Right renal cortex interstitium (tissue), 3 donors: ENCODE results near the gene TMEM150B. TPM values are rescaled to one million over a fixed set of nuclear protein-coding genes. Genes with fewer than 3 reads are reported as not detected.

Experiments used
- DNase-seq, 3 donors: peaks; one replicate each; pipeline ENCODE4 v3.0.0-alpha.2; 2013; ENCODE audit warnings: low read depth in 3 of 3, low spot score in 2 of 3
- polyA plus RNA-seq, 3 donors: library from polyadenylated mRNA; unstranded; fragments of 120-200 nt; gene quantifications; one replicate each; pipeline ENCODE4 v1.2.1, GENCODE V29; 2013; ENCODE audit not compliant: insufficient read length in 3 of 3

Gene TMEM150B
- polyA plus RNA-seq, 3 donors = 0.83 to 1.6 (median 1.1) TPM

DNA sequence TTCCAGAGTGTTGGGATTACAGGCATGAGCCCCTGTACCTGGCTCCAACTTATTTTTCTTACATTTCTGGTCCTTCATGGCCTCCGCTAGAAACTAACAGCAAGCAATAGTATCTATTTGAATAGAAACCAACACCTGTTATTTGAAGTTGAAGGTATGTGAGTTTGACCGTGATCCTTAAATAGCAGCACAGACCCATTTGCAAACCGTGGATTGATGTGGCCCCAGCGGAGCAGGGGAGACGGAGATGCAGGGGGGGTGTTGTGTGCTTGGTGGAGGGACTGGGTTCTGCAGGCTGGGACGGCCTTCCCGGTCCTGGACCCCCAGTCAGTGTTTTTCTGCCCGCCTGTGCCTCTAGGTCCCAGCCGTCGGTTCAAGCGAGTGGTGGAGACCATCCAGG is 16.9 kb downstream of the TMEM150B start:
- no peak for DNase-seq

- no peak for DNase-seq
These were observed 18.4 kb downstream of the TMEM150B start for GRCh38 chr19:55306712-55307111.

DNA sequence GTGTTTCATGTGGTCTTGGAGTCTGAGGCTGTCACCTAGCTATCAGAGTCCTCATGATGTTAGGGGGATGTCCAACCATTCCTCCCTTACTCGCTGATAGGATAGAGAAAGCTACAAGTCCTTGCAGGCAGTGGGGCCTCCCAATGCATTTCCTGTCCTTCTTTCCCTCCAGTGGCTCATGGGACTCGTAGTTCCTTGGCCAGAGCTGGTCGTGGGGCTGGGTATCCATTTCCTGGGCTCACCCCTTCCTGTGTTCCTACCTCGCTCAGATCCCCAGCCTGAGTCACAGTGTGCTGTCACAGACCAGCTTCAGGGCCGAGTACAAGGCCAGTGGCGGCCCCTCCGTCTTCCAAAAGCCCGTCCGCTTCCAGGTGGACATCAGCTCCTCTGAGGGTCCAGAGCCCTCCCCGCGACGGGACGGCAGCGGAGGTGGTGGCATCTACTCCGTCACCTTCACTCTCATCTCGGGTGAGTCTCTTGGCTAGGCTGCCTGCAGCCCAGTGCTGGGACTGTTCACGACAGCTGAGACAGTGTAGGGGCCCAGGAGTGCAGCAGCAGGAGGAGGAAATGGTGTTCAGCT is 19.1 kb downstream of the TMEM150B start:
- no peak for DNase-seq

GRCh38 chr19:55305491-55305890 is 19.6 kb downstream of the TMEM150B start:
- no peak for DNase-seq

GRCh38 chr19:55304980-55305379 is 20.2 kb downstream of the TMEM150B start:
- no peak for DNase-seq

GRCh38 chr19:55304279-55304978 is 20.7 kb downstream of the TMEM150B start:
- DNase-seq = no peak

DNA sequence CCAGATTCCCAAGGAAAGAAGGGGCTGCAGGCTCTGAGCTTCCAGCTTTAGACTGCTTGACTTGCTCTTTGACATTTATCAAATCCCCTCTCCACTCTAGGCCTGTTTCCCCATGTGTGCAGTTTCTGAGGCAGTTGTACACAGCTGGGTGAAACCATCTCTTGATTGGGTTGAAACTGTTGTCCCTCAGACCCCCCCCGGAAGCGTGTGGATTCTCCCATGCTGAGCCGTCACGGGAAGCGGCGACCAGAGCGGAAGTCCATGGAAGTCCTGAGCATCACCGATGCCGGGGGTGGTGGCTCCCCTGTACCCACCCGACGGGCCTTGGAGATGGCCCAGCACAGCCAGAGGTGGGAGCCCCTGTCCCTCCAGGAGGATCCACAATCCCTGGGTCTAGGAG is 21.7 kb downstream of the TMEM150B start:
- DNase-seq = no peak

DNA sequence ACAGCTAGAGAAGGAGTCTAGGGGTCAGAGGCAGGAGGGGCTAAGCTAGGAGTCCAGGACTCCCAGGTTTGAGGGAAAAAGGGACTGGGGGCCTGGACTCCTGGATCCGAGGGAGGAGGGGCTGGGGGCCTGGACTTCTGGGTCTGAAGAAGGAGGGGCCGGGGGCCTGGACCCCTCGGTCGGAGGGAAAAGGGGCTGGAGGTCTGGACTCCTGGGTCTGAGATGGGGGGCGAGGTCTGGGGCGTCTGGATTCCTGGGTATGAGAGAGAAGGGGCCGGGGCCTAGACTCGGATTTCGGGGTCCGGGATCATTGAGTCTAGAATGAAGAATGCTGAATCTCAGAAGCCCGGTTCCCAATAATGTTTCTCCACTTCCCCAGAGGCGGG is 22.8 kb downstream of the TMEM150B start:
- DNase-seq = no peak

DNA sequence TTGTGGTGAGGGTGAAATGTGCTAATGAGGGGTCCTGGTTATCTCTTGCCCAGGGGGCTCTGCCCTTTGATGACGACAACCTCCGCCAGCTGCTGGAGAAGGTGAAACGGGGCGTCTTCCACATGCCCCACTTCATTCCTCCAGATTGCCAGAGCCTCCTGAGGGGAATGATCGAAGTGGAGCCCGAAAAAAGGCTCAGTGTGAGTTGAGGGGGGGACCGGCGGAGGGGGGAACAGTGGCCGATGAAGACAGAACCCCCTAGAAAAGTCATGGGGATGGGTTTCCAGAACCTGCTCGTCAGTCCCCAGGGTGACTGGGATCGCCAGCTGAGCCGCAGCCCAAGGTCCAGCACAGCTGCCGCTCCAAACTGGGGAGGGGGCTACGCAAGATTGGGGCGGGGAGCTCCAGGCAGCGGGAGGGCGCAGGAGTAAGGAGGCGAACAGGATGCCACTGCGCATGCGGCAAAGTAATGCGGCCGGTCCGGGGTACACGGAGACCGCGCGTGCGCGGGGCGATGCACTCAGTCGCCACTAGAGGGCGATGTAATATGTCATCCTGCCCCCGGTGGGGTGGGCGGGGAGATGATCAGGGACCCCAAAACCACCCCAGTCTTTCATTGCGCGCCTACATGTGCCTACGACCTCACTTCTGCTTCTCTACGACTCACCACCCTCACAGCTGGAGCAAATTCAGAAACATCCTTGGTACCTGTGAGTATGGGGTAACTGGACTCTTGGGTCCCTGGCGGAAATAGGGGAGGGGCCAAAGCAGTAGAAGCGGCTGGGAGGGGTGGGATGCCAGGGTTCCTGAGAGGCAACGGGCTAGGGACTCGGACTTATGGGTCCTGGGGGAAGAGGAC is 23.5 kb downstream of the TMEM150B start:
- peak in 1 of 3 donors; percentile 70 for DNase-seq

DNA sequence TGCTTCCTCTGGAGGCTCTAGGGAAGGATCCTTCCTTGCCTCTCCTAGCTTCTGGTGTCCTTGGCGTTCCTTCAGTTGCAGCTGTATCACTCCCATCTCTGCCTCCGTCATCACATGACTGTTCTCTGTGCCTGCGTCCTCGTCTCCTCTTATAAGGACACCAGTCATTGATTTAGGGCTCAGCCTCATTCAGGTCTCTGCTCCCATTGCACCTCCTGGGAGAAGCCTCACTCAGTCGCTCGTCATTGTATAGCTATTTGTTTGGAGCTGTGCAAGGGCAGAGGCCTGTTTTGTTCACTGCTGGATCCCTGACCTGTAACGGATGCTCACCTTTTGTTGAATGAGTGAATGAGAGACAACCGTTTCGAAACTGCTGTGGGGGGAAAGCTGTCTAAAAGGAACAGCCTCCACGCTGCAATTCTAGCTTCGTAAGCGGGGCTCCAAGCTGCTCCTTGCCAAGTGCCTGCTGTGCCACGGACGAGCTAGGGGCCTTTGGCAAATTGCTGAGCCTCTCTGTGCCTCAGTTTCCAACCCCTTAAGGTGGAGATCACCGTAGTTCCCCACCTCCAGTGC is 24.2 kb downstream of the TMEM150B start:
- DNase-seq = no peak

GRCh38 chr19:55299991-55300390 is 25.1 kb downstream of the TMEM150B start:
- DNase-seq = no peak

GRCh38 chr19:55297267-55297666 is 27.9 kb downstream of the TMEM150B start:
- DNase-seq = no peak

DNA sequence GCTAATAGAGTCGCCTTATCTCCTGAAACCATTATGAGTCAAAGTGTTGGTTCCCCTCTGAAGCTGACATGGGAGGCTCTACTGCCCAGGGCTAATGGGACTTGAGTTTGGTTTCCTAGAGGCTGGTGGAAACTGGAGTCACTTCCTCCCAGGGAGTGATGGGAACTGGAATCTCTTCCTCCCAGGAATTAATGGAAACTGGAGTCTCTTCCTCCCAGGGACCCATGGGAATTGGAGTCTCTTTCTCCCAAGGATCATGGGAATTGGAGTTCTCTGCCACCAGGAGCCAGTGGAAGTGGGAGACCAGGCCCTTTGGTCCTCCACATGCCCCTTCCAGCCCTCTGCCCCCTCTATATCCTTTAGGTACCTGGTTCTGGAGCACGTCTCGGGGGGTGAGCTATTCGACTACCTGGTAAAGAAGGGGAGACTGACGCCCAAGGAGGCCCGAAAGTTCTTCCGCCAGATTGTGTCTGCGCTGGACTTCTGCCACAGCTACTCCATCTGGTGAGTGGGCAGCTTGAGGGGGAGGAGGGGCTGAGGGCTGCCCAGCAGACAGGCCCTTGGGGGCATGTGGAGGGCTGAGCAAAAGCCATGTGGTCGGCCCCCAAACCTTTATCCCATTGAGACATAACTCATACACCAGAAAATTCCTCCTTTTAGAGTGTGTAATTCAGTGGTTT is 35.9 kb downstream of the TMEM150B start:
- DNase-seq = no peak

- no peak for DNase-seq
These were observed 37.6 kb downstream of the TMEM150B start for GRCh38 chr19:55287361-55288079.

- no peak for DNase-seq
These were observed 39.8 kb downstream of the TMEM150B start for GRCh38 chr19:55285229-55285890.

DNA sequence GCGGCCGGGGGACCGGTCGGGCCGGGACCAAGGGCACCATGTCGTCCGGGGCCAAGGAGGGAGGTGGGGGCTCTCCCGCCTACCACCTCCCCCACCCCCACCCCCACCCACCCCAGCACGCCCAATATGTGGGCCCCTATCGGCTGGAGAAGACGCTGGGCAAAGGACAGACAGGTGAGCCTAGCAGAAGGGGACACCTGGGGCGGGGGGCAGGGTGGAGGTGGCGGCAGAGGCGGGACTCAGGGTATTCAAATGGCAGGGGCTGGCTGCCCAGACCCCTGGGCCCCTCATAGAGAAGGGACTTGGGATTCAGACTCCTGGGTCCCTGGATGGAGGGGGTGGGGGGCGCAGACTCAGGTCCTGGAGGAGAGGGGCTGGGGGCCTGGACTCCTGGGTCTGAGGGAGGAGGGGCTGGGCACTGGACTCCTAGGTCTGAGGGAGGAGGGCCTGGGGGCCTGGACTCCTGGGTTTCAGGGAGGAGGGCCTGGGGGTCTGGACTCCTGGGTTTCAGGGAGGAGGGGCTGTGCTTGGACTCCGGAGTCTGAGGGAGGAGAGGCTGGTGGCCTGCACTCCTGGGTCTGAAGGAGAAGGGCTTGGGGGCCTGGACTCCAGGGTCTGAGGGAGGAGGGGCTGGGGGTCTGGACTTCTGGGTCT is 40.6 kb downstream of the TMEM150B start:
- no peak for DNase-seq

DNA sequence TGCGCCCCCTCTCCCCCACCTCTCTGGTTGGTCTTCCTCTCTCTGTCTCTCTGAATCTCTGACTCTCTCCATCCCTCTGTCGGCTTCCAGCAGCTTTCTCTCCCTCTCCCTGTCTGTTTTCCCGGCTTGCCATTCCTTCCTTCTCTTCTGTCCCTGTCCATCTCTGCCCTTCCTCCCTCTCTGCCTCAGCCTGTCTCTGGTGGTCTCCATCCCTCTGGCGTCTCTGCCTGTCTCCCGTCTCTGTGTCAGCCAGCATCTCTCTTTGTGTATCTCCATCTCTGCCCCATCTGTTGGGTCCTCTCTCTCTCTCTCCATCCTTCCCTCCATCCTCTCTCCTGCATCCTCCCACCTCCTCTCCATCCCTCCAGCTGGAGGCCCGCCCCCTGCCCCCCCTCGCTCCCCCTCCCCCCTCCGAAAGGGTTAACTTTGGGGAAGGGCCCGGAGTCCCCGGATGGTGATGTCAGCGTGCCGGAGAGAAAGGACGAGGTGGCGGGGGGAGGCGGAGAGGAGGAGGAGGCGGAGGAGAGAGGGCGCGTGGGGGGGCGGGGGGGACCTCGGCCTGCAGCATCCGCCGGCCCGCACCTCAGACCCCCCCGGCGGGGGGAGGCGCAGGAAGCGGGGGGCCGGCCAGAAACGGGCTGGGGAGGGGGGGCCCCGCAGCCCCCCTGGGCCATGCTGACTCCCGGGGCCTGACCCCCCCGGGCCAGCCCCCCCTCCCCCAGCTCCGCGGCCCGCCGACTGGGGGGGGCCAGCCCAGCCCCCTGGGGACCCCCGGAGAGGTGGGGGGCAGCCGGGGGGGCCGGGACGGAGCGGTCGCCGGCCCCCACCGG is 41.4 kb downstream of the TMEM150B start, which contains the start of gene BRSK1:
Gene BRSK1, plus strand, starts transcription at position 450 of the 830 bp plus-strand sequence. CDS start 446 bp downstream, outside the sequence.
- DNase-seq = peak in 1 of 3 donors; percentile 50
